NCI-H345 (cell line): ENCODE results near the gene CHMP4A.

ENCODE experiments used
- DNase-seq: peaks from one replicate; lab custom pipeline; 2025; lab: John Stamatoyannopoulos, UW

Gene CHMP4A

DNA sequence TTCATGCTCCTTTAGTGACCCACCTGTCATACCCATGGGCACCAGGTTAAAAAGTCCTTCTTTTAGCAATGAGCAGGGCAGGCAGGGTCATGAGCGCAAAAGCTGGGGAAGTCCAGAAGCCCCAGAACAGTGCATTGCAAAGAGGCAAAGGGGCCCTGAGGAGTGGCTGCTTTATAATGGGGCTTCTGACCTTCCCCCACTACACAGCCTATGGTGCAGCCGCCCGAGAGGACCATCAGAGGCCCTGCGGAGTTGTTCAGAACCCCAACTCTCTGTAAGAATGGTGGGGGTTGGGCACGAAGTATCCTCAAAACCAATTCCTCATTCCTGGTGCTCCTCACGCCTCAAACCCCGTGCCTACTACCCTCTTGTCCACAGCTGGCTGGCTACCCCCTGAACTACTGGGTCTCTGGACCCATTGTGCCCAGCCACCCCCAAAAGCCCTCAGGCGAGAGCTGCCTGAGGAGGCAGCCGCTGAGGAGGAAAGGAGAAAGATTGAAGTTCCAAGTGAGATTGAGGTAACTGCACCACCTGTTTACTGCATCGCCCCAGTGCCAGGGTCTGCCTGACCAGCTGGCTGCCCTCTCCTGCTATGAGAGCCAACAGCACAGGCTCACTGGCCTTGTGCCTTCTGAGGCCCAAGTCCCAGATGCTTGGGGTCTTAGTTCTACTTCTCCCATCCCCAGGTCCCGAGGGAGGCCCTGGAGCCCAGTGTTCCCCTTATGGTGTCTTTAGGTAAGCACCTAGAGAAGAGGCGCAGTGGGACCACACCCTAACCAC, 34.7 kb downstream of the CHMP4A start:
- no peak for DNase-seq

- no peak for DNase-seq
Measured at GRCh38 chr14:24177891-24178290, 35.4 kb downstream of the CHMP4A start.

DNA sequence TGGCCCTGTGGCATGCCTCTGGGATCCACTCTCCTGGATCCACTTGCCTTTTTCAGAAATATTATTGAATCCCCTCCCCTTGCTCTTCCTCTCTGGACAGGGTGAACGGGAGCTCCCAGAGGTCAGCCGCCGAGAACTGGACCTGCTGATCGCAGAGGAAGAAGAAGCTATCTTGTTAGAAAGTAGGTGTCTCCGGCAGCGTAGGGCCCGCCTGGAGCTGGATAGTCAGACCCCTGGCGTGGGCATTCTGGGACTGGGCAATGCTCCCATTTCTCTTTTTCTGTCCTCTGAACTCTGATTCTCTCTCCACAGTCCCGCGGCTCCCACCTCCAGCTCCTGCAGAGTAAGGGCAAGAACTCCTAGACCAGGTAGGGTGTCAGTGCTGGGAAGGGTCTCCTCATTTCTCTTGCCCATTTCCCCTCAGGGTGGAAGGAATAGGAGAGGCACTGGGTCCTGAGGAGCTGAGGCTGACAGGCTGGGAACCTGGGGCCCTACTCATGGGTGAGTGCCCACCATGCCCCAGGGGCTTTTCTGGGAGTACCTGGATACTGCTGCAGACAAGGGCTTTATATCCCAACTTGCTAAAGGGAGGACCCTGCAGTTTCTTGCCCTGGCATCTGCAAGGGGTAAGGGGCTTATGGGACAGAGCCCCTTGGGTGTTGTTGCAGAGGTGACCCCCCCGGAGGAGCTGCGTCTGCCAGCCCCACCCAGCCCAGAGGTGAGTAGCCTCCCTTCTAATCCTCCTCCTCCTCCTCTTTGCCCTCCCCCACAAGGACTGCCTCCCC, 36.1 kb downstream of the CHMP4A start:
- DNase-seq = no peak

DNA sequence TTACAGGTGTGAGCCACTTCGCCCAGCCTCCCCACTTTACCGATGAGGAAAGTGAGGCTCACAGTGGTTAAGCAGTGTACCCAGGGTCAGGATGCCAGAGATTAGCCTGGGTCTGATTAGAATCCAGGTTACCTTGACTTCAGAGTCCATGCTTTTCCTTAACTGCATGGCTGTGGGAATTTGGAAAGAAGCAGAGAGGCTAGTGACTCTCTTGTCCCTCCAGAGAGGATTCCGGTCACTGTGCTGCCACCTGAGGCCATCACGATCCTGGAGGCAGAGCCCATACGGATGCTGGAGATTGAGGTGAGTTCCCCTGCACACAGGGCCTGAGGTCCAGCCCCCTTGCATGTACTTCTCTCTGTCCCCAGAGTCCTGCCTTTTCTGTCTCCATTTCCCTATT, 36.7 kb downstream of the CHMP4A start:
- no peak for DNase-seq

- no peak for DNase-seq
Measured at GRCh38 chr14:24172871-24173281, 40.4 kb downstream of the CHMP4A start.

DNA sequence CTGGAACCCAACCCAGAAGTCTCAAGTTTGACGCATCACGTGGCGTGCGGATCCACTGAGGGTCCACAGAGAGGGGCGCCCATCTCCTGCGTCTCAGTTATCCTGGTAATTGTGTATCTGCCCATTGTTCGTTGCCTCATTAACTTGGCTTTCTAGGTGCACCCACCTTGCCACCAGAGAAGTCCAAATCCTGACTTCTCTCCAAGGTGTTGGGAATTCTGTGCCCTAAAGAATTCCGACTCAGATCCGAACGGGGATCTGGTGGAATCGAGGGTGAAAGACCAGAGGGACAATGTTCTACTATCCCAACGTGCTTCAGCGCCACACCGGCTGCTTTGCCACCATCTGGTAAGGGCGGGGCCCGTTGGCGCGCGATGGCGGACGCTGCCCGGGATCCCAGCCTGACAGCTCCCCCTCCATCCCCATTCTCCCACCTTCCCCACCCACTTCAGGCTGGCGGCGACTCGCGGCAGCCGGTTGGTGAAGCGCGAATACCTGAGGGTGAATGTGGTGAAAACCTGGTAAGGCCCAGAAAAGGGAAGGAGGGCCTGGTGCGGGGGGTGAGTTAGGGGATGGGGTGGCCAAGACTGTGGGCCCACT, 40.9 kb downstream of the CHMP4A start:
- no peak for DNase-seq

GRCh38 chr14:24171422-24172260, 41.6 kb downstream of the CHMP4A start, which contains the start of gene REC8:
REC8 (plus strand) TSS chr14:24172080; CDS start chr14:24172553, 473 bp downstream.
- peak; percentile 92 for DNase-seq

- no peak for DNase-seq
Measured at GRCh38 chr14:24167469-24168114, 45.7 kb downstream of the CHMP4A start.

- DNase-seq = no peak
Measured at GRCh38 chr14:24165785-24166184, 47.5 kb downstream of the CHMP4A start.

DNA sequence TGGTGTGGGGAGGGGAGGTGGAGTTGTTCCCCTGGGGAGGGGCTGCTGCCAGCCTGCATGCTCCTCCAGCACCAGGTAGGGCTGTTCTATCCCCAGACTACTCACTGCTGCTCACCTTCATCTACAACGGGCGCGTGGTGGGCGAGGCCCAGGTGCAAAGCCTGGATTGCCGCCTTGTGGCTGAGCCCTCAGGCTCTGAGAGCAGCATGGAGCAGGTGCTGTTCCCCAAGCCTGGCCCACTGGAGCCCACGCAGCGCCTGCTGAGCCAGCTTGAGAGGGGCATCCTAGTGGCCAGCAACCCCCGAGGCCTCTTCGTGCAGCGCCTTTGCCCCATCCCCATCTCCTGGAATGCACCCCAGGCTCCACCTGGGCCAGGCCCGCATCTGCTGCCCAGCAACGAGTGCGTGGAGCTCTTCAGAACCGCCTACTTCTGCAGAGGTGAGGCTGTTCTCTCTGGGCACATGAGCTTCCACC, 48.7 kb downstream of the CHMP4A start:
- no peak for DNase-seq

- no peak for DNase-seq
Measured at GRCh38 chr14:24162093-24162492, 51.2 kb downstream of the CHMP4A start.

DNA sequence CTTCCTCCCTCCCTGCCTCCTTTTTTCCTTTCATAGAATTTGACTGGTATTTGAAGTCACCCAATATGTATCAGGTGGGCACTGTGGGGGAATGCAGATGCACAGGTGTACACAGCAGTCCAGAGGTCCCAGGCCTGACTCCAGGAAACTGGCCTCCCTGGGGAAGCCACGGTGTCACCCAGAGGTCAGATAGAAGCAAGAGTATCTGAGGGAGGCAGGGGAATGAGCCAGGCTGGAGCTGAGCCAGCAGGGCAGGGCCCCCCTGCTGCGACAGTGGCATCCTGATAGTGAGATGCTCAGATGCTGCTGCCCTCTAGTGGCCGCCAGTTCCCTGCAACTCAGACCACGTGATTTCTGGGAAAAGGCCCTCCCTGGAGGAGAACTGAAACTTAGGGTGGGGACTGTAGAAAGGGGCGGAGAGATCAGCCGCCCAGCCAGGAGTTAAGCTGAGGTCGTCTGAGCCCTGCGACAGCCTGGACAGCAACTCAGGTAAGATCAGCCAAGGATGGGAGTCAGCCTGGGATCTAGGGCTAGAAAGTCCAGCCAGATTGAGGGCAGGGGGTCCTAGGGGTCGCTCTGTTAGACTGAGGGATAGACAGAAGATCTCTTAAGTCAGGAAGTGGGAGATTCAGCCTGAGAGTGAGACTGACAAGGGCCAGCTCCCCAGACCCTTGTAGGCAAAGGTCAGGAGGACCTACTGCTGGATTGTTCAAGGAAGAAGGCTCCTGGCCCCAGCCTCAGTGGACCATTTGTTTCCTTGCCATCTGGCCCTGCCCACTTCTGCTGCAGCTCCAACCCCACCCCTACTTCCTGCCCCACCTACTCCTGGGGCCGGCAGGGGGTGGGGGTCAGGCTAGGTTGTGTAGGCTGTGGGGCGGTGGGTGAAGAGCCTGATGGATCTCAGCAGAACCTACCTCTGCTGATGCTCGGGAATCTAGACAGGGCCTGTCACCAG, 52.2 kb downstream of the CHMP4A start, which contains the start of gene IRF9:
IRF9 (plus strand) TSS at position 416 of the 955 bp plus-strand sequence. CDS start 880 bp downstream, outside the sequence.
- peak; percentile 96 for DNase-seq

DNA sequence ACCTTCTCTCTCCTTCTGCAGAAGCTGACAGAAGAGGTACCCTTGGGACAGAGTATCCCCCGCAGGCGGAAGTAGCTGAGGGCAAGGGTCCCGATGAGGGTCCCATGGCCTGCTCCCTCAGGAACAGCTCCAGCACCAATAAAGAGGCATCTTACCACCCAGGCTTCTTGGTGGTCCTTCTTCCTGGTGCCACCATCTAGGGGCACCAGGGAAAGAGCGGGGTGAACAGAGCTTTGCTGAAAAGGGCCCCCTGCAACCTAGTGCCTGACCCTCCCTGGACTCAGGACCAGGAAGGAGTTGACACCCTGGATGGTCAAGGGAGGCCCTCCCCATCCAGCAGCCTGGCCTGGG, 52.8 kb downstream of the CHMP4A start:
- DNase-seq = no peak

DNA sequence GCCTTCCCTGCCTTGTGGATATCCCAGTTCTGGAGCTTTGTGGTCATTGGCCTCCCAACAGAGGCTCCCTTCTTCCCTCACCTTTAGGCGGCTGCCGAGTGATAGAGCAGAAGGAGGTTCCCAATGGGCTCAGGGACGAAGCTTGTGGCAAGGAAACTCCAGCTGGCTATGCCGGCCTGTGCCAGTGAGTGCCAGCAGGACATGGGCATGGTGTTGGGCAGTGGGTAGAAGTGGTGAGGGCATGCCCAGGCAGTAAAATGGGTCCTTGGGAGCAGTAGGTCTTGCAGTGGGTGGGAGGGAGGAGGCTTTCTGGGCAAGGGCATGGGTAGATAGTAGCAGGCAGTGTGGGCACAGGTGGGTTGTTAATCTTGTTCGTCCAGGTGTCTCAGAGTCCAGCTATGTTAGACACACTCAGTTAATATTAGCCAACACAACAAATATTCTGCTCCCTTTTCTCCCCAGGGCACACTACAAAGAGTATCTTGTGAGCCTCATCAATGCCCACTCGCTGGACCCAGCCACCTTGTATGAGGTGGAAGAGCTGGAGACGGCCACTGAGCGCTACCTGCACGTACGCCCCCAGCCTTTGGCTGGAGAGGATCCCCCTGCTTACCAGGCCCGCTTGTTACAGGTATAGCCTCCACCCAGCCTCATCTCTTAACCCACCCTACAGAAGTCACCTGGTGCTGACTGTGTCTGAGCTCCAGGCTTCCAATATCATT, 53.4 kb downstream of the CHMP4A start:
- DNase-seq = no peak
